NCI-H2227 treated with DMSO at 0.1 percent for 48 hours (cell line): ENCODE results near the gene ENOX2.
A peak's percentile ranks its signal among the peaks of the same experiment; 100 is the strongest.
"Not testable (repeated sequence)": the region's sequence is repeated elsewhere in the genome, so short reads cannot be mapped to it uniquely, and the experiment has no call there.

Experiments used
- DNase-seq: peaks from one replicate; lab custom pipeline; 2025; lab: John Stamatoyannopoulos, UW

ENOX2 gene, protein sequence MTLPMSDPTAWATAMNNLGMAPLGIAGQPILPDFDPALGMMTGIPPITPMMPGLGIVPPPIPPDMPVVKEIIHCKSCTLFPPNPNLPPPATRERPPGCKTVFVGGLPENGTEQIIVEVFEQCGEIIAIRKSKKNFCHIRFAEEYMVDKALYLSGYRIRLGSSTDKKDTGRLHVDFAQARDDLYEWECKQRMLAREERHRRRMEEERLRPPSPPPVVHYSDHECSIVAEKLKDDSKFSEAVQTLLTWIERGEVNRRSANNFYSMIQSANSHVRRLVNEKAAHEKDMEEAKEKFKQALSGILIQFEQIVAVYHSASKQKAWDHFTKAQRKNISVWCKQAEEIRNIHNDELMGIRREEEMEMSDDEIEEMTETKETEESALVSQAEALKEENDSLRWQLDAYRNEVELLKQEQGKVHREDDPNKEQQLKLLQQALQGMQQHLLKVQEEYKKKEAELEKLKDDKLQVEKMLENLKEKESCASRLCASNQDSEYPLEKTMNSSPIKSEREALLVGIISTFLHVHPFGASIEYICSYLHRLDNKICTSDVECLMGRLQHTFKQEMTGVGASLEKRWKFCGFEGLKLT

DNA sequence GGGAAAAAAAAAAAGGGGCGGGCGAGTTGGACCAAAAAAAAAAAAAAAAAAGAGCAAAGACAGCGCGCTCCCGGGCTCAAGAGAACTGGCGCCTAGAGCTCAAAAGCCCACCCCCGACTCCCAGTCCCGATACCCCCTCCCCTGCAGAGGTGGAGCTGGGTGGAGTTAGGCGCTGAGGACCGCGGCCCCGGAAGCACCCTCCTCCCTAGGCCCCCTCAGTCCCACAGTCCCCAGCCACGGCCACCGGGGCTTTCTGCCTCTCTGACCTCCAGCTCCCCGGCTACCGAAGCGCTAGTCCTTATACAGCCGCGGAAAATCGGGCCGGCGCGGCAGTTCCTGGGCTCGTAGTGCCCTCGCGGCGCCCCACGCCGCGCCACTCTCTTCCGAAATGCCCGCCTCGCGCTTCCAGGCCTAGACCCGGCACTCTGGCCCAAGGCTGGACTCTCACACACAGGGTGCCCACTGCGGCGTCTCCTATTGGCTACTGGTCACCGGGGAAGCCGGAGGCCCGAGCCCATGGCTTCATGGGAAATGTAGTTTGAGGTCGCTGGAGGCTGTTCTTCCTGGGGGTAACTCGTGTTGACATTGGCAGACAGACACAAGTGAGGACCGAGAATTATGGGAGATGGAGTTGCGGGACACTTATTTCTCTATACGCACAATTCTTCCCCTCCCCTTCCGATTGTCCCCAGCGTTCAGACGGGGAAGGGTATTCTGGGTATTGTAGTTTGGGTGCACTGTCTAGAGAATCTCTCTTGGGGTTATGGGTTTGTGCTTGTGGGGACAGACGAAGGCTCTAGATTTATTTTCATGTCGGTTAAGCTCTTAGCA is at the start of gene ENOX2:
Gene ENOX2 (minus strand): TSS at position 427 of the 831 bp plus-strand sequence. CDS start 199,993 bp downstream, outside the sequence.
- peak; percentile 99 for DNase-seq

DNA sequence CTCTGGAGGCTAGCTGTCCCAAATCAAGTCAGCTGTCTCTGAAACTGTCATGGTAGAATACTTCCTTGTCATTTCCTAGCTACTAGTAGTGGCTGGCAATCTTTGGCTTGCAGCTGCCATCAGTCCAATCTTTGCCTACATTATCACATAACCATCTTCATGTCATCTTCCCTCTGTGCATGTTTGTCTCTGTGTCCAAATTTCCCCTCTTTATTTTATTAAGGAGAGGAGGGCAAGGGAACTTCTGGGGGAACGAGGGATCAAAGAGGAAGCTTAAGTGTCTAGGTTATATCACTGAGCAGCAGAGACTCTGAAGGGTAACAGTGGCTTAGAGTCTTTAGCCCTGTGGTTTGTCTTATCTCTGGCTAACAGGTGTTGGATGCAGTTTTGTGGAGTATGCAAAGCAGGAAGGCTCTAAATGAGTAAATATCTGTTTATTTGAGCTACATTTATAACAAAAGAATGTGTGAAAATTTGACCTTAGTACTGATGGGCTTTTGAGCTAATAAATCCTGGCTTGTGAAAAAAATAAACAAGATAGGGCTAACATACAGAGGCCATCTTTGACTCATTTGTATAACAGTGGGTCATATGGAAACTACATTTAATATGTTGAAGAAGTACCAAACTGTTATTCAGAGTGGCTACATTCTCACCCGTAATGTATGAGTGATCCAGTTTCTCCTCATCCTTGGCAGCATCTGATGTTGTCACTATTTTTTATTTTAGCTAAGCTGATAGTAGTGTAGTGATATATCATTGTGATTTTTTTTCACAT is 49.4 kb upstream of the ENOX2 start:
- no peak for DNase-seq

DNA sequence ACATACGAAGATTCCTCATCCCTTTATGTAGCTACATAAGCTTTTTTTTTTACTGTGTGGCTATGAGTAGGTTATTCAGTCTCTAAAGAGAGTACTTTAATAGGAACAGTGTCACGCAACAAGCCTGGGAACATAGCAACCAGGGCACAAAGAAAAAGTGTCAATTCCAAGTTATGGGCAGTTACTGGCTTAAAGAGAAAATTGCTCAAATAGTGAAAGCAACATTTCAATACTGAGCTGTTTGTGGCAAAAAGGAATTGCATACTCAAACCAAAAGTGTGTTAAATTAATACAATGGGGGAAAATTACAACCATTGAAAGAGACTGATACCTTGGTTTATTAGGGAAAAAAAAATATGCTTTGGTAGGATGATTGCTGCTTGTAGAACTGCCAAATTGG is 41.2 kb upstream of the ENOX2 start:
- DNase-seq = no peak

DNA sequence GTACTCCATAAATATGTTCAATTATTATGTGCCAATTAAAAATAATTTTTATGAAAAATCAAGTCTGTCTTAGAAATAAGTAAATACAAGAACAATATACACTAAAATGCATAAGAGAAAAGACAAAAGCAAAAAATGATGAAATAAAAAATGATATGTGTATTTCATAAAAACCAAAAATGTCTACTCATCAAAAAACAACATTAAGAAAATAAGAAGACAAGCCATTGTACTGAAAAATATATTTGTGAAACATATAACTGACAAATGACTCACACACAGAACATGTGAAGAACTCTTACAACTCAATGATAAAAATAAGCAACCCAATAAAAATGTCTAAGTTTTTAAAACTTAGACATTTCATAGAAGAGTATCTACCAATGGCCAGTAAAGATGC is 34.1 kb upstream of the ENOX2 start:
- DNase-seq = no peak

DNA sequence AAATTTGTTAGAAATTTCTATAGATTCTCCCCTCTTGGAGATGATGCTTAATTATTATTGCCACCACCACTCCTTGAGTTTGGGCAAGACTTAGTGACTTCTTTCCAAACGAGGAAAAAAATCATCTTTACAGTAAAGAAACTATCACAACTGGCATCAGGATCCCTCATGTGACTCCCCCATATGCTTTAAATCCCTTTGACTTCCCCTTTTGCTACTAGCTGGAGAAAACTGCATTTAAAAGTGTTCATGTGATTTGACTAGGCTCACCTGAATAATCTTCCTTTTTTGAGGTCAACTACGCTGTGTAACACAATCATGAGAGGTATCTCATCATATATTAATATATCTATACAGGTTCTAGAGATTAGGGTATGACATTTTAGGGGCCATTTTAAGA is 30.3 kb upstream of the ENOX2 start:
- DNase-seq = no peak

DNA sequence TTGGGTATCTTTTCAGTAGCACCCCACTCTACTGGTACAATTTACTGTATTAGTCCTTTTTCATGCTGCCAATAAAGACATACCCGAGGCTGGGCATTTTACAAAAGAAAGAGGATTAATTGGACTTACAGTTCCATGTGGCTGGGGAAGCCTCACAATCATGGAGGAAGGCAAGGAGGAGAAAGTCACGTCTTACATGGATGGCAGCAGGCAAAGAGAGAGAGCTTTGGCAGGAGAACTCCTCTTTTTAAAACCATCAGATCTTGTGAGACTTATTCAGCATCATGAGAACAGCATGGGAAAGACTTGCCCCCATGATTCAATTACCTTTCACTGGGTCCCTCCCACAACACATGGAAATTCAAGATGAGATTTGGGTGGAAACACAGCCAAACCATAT is 17.4 kb upstream of the ENOX2 start:
- not testable (repeated sequence) for DNase-seq

DNA sequence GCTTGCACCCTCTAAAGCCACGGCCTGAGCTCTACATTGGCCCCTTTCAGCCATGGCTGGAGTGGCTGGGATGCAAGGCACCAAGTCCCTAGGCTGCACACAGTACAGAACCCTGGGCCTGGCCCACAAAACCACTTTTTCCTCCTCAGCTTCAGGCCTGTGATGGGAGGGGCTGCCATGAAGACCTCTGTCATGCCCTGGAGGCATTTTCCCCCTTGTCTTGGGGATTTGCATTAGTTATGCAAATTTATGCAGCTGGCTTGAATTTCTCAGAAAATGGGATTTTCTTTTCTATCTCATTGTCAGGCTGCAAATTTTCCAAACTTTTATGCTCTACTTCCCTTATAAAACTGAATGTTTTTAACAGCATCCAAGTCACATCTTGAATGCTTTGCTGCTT is 16.7 kb upstream of the ENOX2 start:
- not testable (repeated sequence) for DNase-seq

DNA sequence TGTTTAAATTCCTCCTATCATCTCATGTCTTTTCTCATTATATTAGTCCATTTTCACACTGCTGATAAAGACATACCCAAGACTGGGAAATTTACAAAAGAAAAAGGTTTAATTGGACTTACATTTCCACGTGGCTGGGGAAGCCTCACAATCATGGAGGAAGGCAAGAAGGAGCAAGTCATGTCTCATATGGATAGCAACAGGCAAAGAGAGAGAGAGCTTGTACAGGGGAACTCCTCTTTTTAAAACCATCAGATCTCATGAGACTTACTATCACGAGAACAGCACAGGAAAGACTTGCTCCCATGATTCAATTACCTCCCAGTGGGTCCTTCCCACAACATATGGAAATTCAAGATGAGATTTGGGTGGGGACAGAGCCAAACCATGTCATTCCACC is 15.5 kb upstream of the ENOX2 start:
- not testable (repeated sequence) for DNase-seq

DNA sequence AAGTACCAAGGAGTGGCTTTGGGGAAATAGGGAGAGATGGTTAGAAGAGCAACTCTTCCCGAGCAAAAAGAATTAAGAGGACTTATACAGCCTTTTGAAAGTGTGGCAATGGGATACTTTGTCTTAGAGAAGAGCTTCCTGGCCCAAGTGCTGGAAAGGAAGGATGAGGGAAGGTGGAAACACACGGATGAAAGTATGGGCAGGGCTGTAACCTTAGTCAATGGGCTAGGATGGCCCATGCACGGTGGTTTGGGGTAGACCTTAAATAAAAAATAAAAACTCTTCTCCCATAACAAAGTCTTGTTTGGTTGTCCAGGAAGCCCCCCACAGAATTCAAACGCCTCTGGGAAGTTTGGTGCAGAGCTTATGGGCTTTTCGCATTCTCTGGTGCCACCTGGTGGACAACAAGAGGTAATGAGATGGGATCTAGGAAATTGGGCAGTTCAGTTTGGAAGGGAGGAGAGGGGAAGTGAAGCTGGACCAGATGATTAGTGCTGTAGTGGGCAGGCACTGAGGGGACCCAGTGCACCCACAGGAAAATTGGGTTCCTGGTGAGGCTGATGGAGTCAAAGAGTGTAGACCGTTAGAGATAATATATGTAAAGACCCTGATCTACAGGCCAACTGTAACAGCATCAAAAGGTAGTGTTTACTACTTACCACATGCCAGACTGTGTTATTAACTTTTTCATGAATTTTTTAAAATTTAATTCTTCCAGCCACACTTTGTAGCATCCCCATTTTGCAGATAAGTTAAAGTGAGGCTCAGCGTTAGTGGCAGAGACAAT is 13.8 kb upstream of the ENOX2 start:
- peak; percentile 58 for DNase-seq

DNA sequence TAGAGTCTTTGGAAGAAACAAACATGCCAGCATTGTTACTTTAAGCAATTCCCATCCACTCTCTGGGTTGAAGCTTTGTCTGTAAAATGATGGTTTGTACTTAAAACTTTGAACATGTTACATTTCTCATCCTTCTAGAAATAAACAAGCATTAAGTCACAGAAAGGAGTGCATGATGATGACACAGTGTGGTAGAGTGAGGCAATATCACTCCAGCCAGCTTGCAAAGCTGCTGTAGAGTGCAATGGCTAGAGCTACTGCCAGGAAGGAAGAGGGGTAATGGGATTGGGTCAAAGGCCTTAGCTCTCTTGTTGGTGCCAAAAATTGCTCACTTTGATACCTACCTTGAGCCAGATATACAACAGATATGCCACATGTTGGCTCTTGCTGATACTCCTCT is 12.3 kb upstream of the ENOX2 start:
- no peak for DNase-seq

DNA sequence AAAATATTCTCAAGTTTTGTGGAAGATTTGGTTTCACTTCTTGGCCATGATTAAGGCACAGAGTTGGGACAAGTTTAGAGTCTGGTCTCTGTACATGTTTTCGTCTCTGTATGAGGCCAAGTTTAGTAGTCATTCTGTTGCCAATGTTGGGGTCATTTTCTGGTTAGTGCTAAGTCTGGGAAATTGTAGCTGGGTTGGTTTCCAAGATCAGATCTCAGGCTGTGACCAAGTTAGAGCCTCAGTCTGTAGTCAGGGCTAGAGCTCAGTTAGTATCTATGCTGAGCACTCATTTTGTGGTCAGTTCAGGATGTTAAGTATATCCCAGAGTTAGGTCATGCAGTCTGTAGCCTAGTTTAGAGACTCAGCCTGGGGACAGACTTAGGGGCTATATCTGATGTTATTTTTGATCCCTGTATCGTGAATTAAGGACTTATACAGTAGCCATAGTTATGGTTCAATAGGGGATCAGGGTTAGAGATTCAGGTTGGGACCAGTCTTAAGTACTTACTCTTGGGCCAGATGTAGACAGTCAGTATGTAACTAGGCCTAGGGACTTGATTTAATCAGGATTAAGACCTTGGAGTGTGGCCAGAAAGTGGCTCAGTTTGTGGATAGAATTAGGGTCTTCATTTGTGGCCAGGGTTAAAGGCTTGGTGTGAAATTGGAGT is 6.6 kb upstream of the ENOX2 start:
- DNase-seq = no peak

DNA sequence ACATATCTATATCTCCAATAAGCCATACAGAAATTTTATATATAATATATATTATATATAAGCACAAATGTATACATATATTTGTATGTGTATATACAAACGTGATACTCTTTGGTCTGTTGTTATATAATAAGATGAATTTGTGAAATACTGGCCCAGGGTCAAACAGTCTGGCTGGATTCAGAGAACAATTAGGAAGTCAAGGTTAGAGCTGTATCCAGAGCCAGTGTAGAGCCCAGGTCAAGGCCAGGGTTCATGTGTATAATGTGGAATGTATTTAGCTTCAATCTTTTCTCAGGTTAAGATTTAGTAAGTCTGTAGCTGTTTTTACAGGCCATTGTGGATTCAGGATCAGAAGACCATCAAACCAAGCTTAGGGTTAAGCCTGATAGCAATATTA is 3.8 kb upstream of the ENOX2 start:
- no peak for DNase-seq

DNA sequence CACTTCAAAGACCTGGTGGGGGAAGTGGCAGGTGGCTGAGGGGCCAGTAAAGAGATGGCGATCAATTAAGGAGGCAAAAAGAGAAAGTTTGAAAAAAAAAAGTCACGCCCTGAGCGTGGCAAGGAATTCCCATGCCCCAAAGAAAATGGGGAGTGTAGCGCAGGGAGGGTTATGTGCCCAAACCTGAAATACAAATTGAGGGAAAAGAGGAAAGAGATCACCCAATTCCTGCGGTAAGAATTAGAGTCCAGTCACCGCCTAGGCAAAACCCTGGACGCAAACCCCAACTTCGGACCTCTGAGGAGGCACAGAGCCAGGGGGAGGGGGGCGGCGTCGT is 595 bp downstream of the ENOX2 start:
- DNase-seq = no peak

DNA sequence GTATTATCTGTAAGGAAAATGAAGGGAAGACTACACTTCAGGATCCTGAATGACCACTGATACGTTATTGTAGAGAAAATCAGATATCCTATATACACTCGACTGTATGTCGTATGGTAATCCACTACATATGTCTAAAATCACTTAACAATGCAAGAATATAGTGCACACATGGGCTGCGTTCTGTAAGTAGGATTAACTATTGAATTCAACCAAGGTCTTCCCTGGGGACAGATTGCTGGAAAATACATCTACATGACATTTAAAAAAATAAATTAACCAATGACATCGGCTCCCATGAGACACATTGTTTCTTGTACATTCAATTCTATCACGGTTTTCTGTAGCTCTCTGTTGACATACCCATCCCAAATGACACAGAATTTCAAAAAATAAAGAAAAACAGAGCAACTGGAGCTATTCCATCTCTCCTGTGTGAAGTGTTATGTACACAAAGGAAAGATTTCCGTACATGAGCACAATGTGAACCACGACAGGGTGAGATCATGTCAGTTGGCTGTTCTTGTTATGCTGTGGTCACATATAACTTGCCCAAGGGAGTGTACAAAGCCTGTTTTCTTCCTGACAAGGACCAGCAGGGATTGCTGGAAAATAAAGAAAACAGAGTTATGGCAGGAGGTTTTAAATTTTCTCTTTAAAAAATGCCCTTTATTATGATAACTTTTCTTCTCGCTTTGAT is 6.1 kb downstream of the ENOX2 start:
- DNase-seq = no peak

DNA sequence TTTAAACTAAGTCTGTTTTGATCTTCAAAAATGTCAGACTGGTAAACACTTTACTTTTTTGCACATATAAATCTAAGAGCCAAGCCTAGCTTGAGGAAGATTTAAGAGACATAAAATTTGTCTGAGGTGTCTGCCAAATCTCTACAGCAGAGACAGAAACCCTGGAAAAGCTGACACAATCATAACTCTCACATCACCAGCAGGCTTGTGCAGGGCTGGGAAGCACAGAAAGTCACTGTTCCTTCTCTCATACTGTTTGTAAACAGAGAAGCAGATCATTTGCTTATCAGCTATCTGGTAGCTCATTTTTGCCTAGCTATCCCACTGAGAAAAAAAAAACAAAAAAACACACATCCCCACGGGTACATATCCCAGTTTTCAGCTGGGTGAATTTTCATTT is 7.0 kb downstream of the ENOX2 start:
- DNase-seq = no peak

DNA sequence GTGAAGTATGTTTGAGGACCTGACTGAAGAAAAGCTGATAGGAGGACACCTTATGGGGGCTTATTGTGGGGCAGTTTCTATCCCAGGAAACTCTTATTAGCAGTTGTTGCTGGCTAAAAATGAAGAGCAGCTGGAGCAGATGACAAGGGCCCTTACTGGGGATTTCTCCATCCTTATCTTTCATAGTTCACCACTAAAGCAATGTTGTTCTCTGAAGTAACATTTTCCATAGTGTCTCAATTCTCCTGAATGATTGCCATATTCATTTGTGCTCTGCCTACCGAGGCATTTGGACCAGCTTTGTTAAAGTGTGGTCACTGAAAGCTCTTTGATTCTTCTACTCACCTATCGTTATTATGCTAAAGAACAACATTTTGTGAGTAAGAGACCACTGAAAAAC is 7.7 kb downstream of the ENOX2 start:
- DNase-seq = no peak

DNA sequence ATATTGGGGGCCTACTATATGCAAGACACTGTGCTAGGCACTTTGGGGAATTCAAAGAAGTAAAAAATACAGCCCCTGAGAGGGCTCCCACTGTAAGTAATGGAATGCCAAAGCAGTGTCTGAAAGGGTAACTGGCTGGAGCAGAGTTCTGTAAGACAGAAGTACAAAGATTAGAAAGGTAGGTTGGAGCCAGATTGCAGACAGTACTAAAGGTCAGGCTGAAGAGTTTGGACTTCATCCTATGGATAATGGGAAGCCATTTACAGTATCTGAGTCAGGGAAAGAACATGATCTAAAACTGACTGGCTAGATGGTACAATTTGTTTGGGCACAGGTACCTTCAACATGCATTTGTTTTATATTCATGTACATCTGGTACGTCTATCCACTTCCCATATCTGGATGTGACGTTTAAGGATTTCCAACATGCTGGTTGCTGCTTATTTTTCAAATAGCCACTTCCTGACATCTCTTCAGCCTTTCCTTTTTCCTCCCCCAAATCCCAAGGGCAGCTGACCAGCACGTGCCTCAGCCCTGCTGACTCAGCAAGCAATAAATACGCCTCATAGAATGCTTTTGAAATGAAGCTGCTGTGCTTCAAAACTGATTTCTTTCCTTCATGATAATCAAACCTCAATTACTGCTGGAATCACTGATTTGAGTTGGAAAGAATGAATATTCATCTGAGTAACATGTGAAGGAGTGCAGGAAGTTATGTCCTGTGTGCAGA is 9.5 kb downstream of the ENOX2 start:
- DNase-seq = no peak

DNA sequence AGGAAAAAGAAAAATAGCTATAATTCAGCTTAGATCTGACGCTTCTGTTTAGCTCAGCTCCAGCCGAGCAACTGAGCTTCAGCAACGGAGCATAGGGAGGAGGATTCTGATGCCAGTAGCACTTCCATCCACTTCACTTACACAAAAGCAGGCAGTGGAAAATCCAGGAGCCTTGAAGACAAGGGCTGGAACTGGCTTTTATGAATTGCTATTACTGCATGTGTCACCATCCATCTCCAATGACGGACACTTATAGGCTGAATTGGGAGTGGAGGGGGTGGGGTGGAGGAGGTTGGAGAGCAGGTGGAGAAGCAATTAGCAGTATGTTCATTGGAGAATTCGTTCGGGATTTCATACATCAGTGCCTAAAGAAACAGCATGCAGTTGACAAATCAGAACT is 15.6 kb downstream of the ENOX2 start:
- DNase-seq = peak; percentile 44

DNA sequence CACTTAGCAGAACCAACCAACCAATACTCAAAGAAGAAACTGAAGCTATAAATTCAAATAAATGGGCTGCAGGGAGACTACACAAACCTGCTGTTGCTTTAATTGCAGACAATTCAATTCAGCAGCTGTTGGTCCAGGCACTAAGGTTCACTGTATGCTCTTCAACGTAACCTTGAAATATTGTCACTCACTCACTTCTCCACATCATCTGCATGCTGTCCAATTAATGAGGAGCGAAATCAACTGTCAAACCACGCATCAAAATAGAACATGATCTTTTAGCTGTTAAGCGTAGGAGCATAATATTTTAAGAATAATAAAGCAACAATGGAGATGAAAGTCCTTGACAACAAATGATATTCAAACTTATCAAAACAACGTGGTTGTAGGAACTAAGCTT is 17.0 kb downstream of the ENOX2 start:
- DNase-seq = no peak

DNA sequence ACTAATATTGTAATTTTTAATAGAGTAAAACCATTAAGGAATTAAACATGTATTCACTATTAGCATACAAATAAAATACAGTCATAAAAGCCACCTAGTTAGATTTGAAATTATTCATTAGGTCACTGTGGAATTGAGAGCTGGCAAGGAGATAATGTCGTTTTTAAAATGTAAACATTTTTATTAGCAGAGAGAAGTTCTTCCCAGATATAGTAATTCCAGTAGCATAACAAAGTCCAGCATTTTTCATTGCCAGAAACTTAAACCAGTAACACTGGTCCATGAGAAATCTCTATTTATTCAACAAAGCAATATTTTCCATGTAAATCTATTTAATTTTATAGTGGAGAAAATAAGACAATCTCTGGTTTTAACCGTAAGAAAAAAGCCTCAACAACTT is 17.5 kb downstream of the ENOX2 start:
- no peak for DNase-seq
